ENCODE measurements around the gene GAB2. TPM values are rescaled to one million over a fixed set of nuclear protein-coding genes. Genes with fewer than 3 reads are reported as not detected.
"Not testable (repeated sequence)": the region's sequence is repeated elsewhere in the genome, so short reads cannot be mapped to it uniquely, and the experiment has no call there.

Gene GAB2
- total RNA-seq, 1 donor from 2014 or later: 63.3 TPM

- intact Hi-C loops (cut with DNase I): no loop called here
- DNase-seq (ENCODE audit: low spot score) (no peak), ATAC-seq (no peak)
These were observed 167.5 kb downstream of the GAB2 start for GRCh38 chr11:78250099-78250498.

- no peak for ATAC-seq
- no peak for DNase-seq (ENCODE audit: low spot score)
- intact Hi-C loops (cut with DNase I): no loop called here
These were observed 168.7 kb downstream of the GAB2 start for GRCh38 chr11:78248903-78249302.

GRCh38 chr11:78248191-78248590 is 169.4 kb downstream of the GAB2 start:
- DNase-seq (ENCODE audit: low spot score) (no peak), ATAC-seq (no peak)
- intact Hi-C loops (cut with DNase I): no loop called here

- ATAC-seq (peak; percentile 67), DNase-seq (ENCODE audit: low spot score) (no peak)
- intact Hi-C loops (cut with DNase I): no loop called here
These were observed 172.9 kb downstream of the GAB2 start for GRCh38 chr11:78244546-78245255.

GRCh38 chr11:78244080-78244479 is 173.5 kb downstream of the GAB2 start:
- no peak for DNase-seq (ENCODE audit: low spot score)
- ATAC-seq: peak; percentile 80
- intact Hi-C loops (cut with DNase I): no loop called here

GRCh38 chr11:78241475-78241874 is 176.1 kb downstream of the GAB2 start:
- ATAC-seq: no peak
- no peak for DNase-seq (ENCODE audit: low spot score)
- intact Hi-C loops (cut with DNase I): no loop called here

- no peak for ATAC-seq
- intact Hi-C loops (cut with DNase I): no loop called here
- no peak for DNase-seq (ENCODE audit: low spot score)
These were observed 177.8 kb downstream of the GAB2 start for GRCh38 chr11:78239781-78240180.

- no peak for DNase-seq (ENCODE audit: low spot score)
- no peak for ATAC-seq
- intact Hi-C loops (cut with DNase I): no loop called here
These were observed 180.2 kb downstream of the GAB2 start for GRCh38 chr11:78237293-78238046.

GRCh38 chr11:78234006-78234405 is 183.6 kb downstream of the GAB2 start:
- no peak for DNase-seq (ENCODE audit: low spot score)
- intact Hi-C loops (cut with DNase I): no loop called here

GRCh38 chr11:78233046-78233445 is 184.6 kb downstream of the GAB2 start:
- DNase-seq (ENCODE audit: low spot score); intact Hi-C loops (cut with DNase I); ATAC-seq: not testable (repeated sequence)

More at GRCh38 chr11:78234006-78234405, 183.6 kb downstream of the GAB2 start:
- no peak for ATAC-seq

- ATAC-seq (peak; percentile 74), DNase-seq (ENCODE audit: low spot score) (no peak)
- intact Hi-C loops (cut with DNase I): no loop called here
These were observed 185.6 kb downstream of the GAB2 start for GRCh38 chr11:78231962-78232501.

GRCh38 chr11:78230161-78230877 is 187.3 kb downstream of the GAB2 start:
- ATAC-seq (no peak), DNase-seq (ENCODE audit: low spot score) (no peak)
- intact Hi-C loops (cut with DNase I): no loop called here

- DNase-seq (ENCODE audit: low spot score) (no peak), ATAC-seq (no peak)
- intact Hi-C loops (cut with DNase I): loop anchor here (10.0 kb wide), 1 partner anchor 336 kb away; no protein-coding TSS in a partner anchor
These were observed 188.5 kb downstream of the GAB2 start for GRCh38 chr11:78229106-78229505.

GRCh38 chr11:78228467-78228866 is 189.2 kb downstream of the GAB2 start:
- ATAC-seq (peak; percentile 75), DNase-seq (ENCODE audit: low spot score) (no peak)
- intact Hi-C loops (cut with DNase I): loop anchor here (10.0 kb wide), 1 partner anchor 336 kb away; no protein-coding TSS in a partner anchor

- ATAC-seq (no peak), DNase-seq (ENCODE audit: low spot score) (no peak)
- intact Hi-C loops (cut with DNase I): loop anchor here (10.0 kb wide), 1 partner anchor 337 kb away; no protein-coding TSS in a partner anchor
These were observed 189.7 kb downstream of the GAB2 start for GRCh38 chr11:78227921-78228320.

- no peak for ATAC-seq
- DNase-seq (ENCODE audit: low spot score): no peak
- intact Hi-C loops (cut with DNase I): loop anchor here (10.0 kb wide), 1 partner anchor 338 kb away; no protein-coding TSS in a partner anchor
These were observed 190.6 kb downstream of the GAB2 start for GRCh38 chr11:78226684-78227680.

- ATAC-seq (no peak), DNase-seq (ENCODE audit: low spot score) (no peak)
- intact Hi-C loops (cut with DNase I): loop anchor here (10.0 kb wide), 1 partner anchor 340 kb away; no protein-coding TSS in a partner anchor
These were observed 192.7 kb downstream of the GAB2 start for GRCh38 chr11:78224906-78225420.

GRCh38 chr11:78224506-78224905 is 193.1 kb downstream of the GAB2 start:
- no peak for DNase-seq (ENCODE audit: low spot score)

More at GRCh38 chr11:78224506-78224905, 193.1 kb downstream of the GAB2 start:
- ATAC-seq: no peak
- intact Hi-C loops (cut with DNase I): loop anchor here (10.0 kb wide), 1 partner anchor 340 kb away; no protein-coding TSS in a partner anchor
